Measurements from ENCODE around the gene NKIRAS1. TPM values are rescaled to one million over a fixed set of nuclear protein-coding genes. Genes with fewer than 3 reads are reported as not detected.

NKIRAS1 gene
- total RNA-seq, 2 experiments from 2014 or later = 4.0 to 4.7 TPM

- CTCF ChIA-PET (ENCODE audit: unreplicated experiment) = no interaction called here
- no peak overlapping the region for H3K27ac ChIP-seq (ENCODE audit: low read depth, low read length, poor library complexity, severe bottlenecking)
- no peaks in the 10 kb centered on the region for H4K20me1 ChIP-seq (ENCODE audit: insufficient read depth, low read length)
- DNase-seq (ENCODE audit: low spot score) = no peak
- no TSS peak for BruUV-seq (replicated peaks)
- H3K9me2 ChIP-seq (ENCODE audit: insufficient read depth, low read length) = no peaks in the 10 kb centered on the region
- peaks cover 8% of the 10 kb centered on the region; the same call in 1 of the 2 replicates for H3K79me2 ChIP-seq (ENCODE audit: insufficient read depth, low read depth, low read length)
- POLR2A ChIA-PET = interaction anchor here (0.6 to 2.2 kb wide), 5 partner anchors 11 to 45 kb away, joined by 3 to 7 read pairs (median 3); no protein-coding TSS in a partner anchor
- intact Hi-C loops (cut with micrococcal nuclease; ENCODE audit: unreplicated experiment) = no loop called here
- no peaks in the 10 kb centered on the region for H3K36me3 ChIP-seq (ENCODE audit: insufficient read depth, low read length)
- TF ChIP-seq EZH2phosphoT487 (IDR thresholded peaks at IDR 0.05; ENCODE audit: borderline replicate concordance, low read depth, low read length) (no peak), CTCF (conservative IDR thresholded peaks at IDR 0.05; ENCODE audit: low read length) (no peak)
- no peaks in the 10 kb centered on the region for H3K9me3 ChIP-seq (ENCODE audit: low read length)
- H3K4me1 ChIP-seq (ENCODE audit: insufficient read depth, low read length, poor library complexity, severe bottlenecking) = peaks cover 48% of the 10 kb centered on the region
- H3K4me2 ChIP-seq (ENCODE audit: low read length) = no peak overlapping the region
- no peak overlapping the region for H2AFZ ChIP-seq (ENCODE audit: low read length)
- no peak overlapping the region for H3K4me3 ChIP-seq (ENCODE audit: low read depth, low read length, poor library complexity, severe bottlenecking)
Measured at GRCh38 chr3:23954144-23954543, 37.4 kb upstream of the NKIRAS1 start.

GRCh38 chr3:23953523-23953922 lies 36.7 kb upstream of the NKIRAS1 start:
- peaks cover 48% of the 10 kb centered on the region for H3K4me1 ChIP-seq (ENCODE audit: insufficient read depth, low read length, poor library complexity, severe bottlenecking)
- no peaks in the 10 kb centered on the region for H3K9me2 ChIP-seq (ENCODE audit: insufficient read depth, low read length)
- TF ChIP-seq CTCF (conservative IDR thresholded peaks at IDR 0.05; ENCODE audit: low read length) (no peak), EZH2phosphoT487 (IDR thresholded peaks at IDR 0.05; ENCODE audit: borderline replicate concordance, low read depth, low read length) (no peak)
- no peak for DNase-seq (ENCODE audit: low spot score)
- intact Hi-C loops (cut with micrococcal nuclease; ENCODE audit: unreplicated experiment) = no loop called here
- H3K4me3 ChIP-seq (ENCODE audit: low read depth, low read length, poor library complexity, severe bottlenecking) = no peak overlapping the region
- peak overlapping the region; percentile 59 for H3K4me2 ChIP-seq (ENCODE audit: low read length)
- H3K36me3 ChIP-seq (ENCODE audit: insufficient read depth, low read length) = no peaks in the 10 kb centered on the region
- peaks cover 8% of the 10 kb centered on the region; the same call in 1 of the 2 replicates for H3K79me2 ChIP-seq (ENCODE audit: insufficient read depth, low read depth, low read length)
- no peak overlapping the region for H2AFZ ChIP-seq (ENCODE audit: low read length)
- no TSS peak for BruUV-seq (replicated peaks)
- H3K27ac ChIP-seq (ENCODE audit: low read depth, low read length, poor library complexity, severe bottlenecking) = no peak overlapping the region
- ChIA-PET POLR2A (interaction anchor here (0.6 to 2.2 kb wide), 9 partner anchors 7 to 847 kb away, joined by 3 to 8 read pairs (median 5); no protein-coding TSS in a partner anchor), CTCF (ENCODE audit: unreplicated experiment) (no interaction called here)
- no peaks in the 10 kb centered on the region for H4K20me1 ChIP-seq (ENCODE audit: insufficient read depth, low read length)
- H3K9me3 ChIP-seq (ENCODE audit: low read length) = no peaks in the 10 kb centered on the region

GRCh38 chr3:23952646-23953045 lies 35.9 kb upstream of the NKIRAS1 start:
- H3K4me2 ChIP-seq (ENCODE audit: low read length) = peak overlapping the region; percentile 59
- TF ChIP-seq CTCF (conservative IDR thresholded peaks at IDR 0.05; ENCODE audit: low read length) = no peak
- TF ChIP-seq EZH2phosphoT487 (IDR thresholded peaks at IDR 0.05; ENCODE audit: borderline replicate concordance, low read depth, low read length) = no peak
- peak; percentile 90 for DNase-seq (ENCODE audit: low spot score)
- peak overlapping the region; percentile 65 for H3K27ac ChIP-seq (ENCODE audit: low read depth, low read length, poor library complexity, severe bottlenecking)
- intact Hi-C loops (cut with micrococcal nuclease; ENCODE audit: unreplicated experiment) = no loop called here
- no peaks in the 10 kb centered on the region for H3K9me2 ChIP-seq (ENCODE audit: insufficient read depth, low read length)
- no TSS peak for BruUV-seq (replicated peaks)
- H3K36me3 ChIP-seq (ENCODE audit: insufficient read depth, low read length) = no peaks in the 10 kb centered on the region
- H3K9me3 ChIP-seq (ENCODE audit: low read length) = no peaks in the 10 kb centered on the region
- CTCF ChIA-PET (ENCODE audit: unreplicated experiment) = no interaction called here
- H3K4me3 ChIP-seq (ENCODE audit: low read depth, low read length, poor library complexity, severe bottlenecking) = peak overlapping the region; percentile 17
- no peaks in the 10 kb centered on the region for H4K20me1 ChIP-seq (ENCODE audit: insufficient read depth, low read length)
- H2AFZ ChIP-seq (ENCODE audit: low read length) = peak overlapping the region; percentile 57; the same call in 1 of the 2 replicates
- H3K4me1 ChIP-seq (ENCODE audit: insufficient read depth, low read length, poor library complexity, severe bottlenecking) = peaks cover 48% of the 10 kb centered on the region
- POLR2A ChIA-PET = interaction anchor here (0.7 to 2.2 kb wide), 4 partner anchors 12 to 187 kb away, joined by 3 to 5 read pairs (median 4); partner anchors contain the start of genes NKIRAS1 and RPL15
- peaks cover 8% of the 10 kb centered on the region; the same call in 1 of the 2 replicates for H3K79me2 ChIP-seq (ENCODE audit: insufficient read depth, low read depth, low read length)

Data from OCI-LY7 (cell line).